Panc1 (cell line): ENCODE data around the gene CEBPB. TPM values are rescaled to one million over a fixed set of nuclear protein-coding genes. Genes with fewer than 3 reads are reported as not detected.
"Not testable (repeated sequence)": the region's sequence is repeated elsewhere in the genome, so short reads cannot be mapped to it uniquely, and the experiment has no call there.

Experiments
- ATAC-seq: fragments of 200-7000 bp; cut with Tn5 transposase; 2 replicates; pipeline ENCODE4 v1.9.1; 2020; ENCODE audit warnings: mild to moderate bottlenecking, moderate library complexity
- BruUV-seq: library from RNA; stranded (reverse); fragments of 400-500 nt; replicated peaks from 2 replicates; lab custom pipeline; 2021; lab: Mats Ljungman, UMichigan
- CTCF ChIA-PET: fragments of 300-600 bp; sonication (Branson Sonifier 250); formaldehyde crosslinking; loops from one replicate; lab custom pipeline; 2022; ENCODE audit warnings: antibody characterized with exemption; lab: Charles Lee
- POLR2A ChIA-PET: fragments of 300-600 bp; sonication (Branson Sonifier 250); formaldehyde crosslinking; loops from one replicate; lab custom pipeline; 2022; ENCODE audit warnings: antibody characterized with exemption; lab: Charles Lee
- DNase-seq: peaks from one replicate; pipeline ENCODE4 v3.0.0-alpha.2; 2010; ENCODE audit warnings: low read depth, low spot score
- H3K27ac ChIP-seq: 2 replicates; pipeline ENCODE4 v1.5.1; 2011; ENCODE audit warnings: mild to moderate bottlenecking, low read length, inconsistent platforms
- H3K27me3 ChIP-seq: fragments of 200-500 bp; sonication (Bioruptor generic); 2 replicates; pipeline ENCODE4 v1.6.0; 2014; ENCODE audit warnings: low read length, inconsistent platforms; ENCODE audit not compliant: control insufficient read depth, insufficient read depth
- H3K36me3 ChIP-seq: fragments of 200-500 bp; sonication (Bioruptor generic); 2 replicates; pipeline ENCODE4 v1.5.1; 2014; ENCODE audit warnings: inconsistent platforms, mild to moderate bottlenecking, low read length, moderate library complexity; ENCODE audit not compliant: control insufficient read depth, insufficient read depth
- H3K4me1 ChIP-seq: 2 replicates; pipeline ENCODE4 v1.5.1; 2011; ENCODE audit warnings: inconsistent platforms, mild to moderate bottlenecking, low read length, moderate library complexity; ENCODE audit not compliant: control insufficient read depth, insufficient read depth
- H3K4me3 ChIP-seq, 2 experiments: 2 replicates each; pipeline ENCODE4 v1.5.1; 2011 to 2012; ENCODE audit warnings: low read depth in 2 of 2, low read length in 2 of 2, mild to moderate bottlenecking in 2 of 2, inconsistent platforms in 1 of 2, moderate library complexity in 1 of 2
- H3K9me3 ChIP-seq: fragments of 200-500 bp; sonication (Bioruptor generic); 2 replicates; pipeline ENCODE4 v1.5.1; 2014; ENCODE audit warnings: low read depth, mild to moderate bottlenecking, inconsistent platforms, low read length, moderate library complexity; ENCODE audit not compliant: control insufficient read depth, insufficient read depth
- CTCF ChIP-seq: fragments of 450-650 bp; IDR thresholded peaks from 2 replicates; pipeline ENCODE4 v1.5.1; 2017; ENCODE audit warnings: mild to moderate bottlenecking
- POLR2AphosphoS5 ChIP-seq: IDR thresholded peaks from 2 replicates; pipeline ENCODE4 v1.6.1; 2012; ENCODE audit warnings: mild to moderate bottlenecking, low read depth, low read length, moderate library complexity
- REST ChIP-seq, 2 experiments: IDR thresholded peaks; 2 replicates each; pipeline ENCODE4 v1.6.1; 2011 to 2012; ENCODE audit warnings: low read depth in 2 of 2, control low read depth in 1 of 2, low read length in 1 of 2, mild to moderate bottlenecking in 1 of 2, moderate library complexity in 1 of 2; ENCODE audit not compliant: insufficient read depth in 1 of 2
- SIN3A ChIP-seq: IDR thresholded peaks from 2 replicates; pipeline ENCODE4 v1.6.1; 2012; ENCODE audit warnings: low read depth, mild to moderate bottlenecking, low read length, moderate library complexity, borderline replicate concordance; ENCODE audit not compliant: insufficient read depth
- TCF7L2 ChIP-seq: IDR thresholded peaks from 2 replicates; pipeline ENCODE4 v1.6.1; 2011; ENCODE audit warnings: mild to moderate bottlenecking, low read depth, low read length, inconsistent platforms
- in situ Hi-C: cut with HindIII; loops from 2 replicates; pipeline ENCODE4 v1.10.0; 2016; ENCODE audit warnings: low sequenced_read_pairs, low pct_unique_long_range_greater_than_20kb
- intact Hi-C: fragments of 100-400 bp; cut with micrococcal nuclease; formaldehyde crosslinking; loops from one replicate; pipeline ENCODE4 v1.10.0; 2022; ENCODE audit not compliant: unreplicated experiment
- total RNA-seq: library from RNA; stranded (reverse); gene quantifications from one replicate; pipeline ENCODE4 v1.2.1, GENCODE V29; 2021; ENCODE audit not compliant: unreplicated experiment

The CEBPB gene
- total RNA-seq, 1 experiment from 2014 or later, result 52.1 TPM

GRCh38 chr20:50207026-50207425, 16.4 kb downstream of the CEBPB start:
- in situ Hi-C loops (no loop called here), intact Hi-C loops (no loop called here)
- H3K36me3 ChIP-seq, result no peaks in the 10 kb centered on the region
- ChIA-PET POLR2A (interaction anchor here (0.6 kb wide), 1 partner anchor 11 kb away, joined by 8 read pairs; no protein-coding TSS in a partner anchor), CTCF (no interaction called here)
- no TSS peak for BruUV-seq
- H3K4me3 ChIP-seq, result no peak overlapping the region
- H3K27me3 ChIP-seq, result no peaks in the 10 kb centered on the region
- TF ChIP-seq POLR2AphosphoS5, result no peak
- TF ChIP-seq SIN3A, result no peak
- TF ChIP-seq TCF7L2, result no peak
- TF ChIP-seq CTCF, result no peak
- no peak for TF ChIP-seq REST (IDR thresholded peaks at IDR 0.05; ENCODE audit: insufficient read depth in 1 of 2, low read depth in 2 of 2, low read length in 1 of 2)
- no peak overlapping the region for H3K27ac ChIP-seq
- no peak for DNase-seq
- ATAC-seq, result no peak
- H3K9me3 ChIP-seq, result no peaks in the 10 kb centered on the region; the same call in 1 of the 2 replicates
- H3K4me1 ChIP-seq, result no peaks in the 10 kb centered on the region

- ChIA-PET CTCF (no interaction called here), POLR2A (no interaction called here)
- no peaks in the 10 kb centered on the region for H3K4me1 ChIP-seq
- no TSS peak for BruUV-seq
- TF ChIP-seq CTCF (no peak), POLR2AphosphoS5 (no peak), TCF7L2 (no peak), REST (IDR thresholded peaks at IDR 0.05; ENCODE audit: insufficient read depth in 1 of 2, low read depth in 2 of 2, low read length in 1 of 2) (no peak), SIN3A (no peak)
- in situ Hi-C loops (no loop called here), intact Hi-C loops (no loop called here)
- DNase-seq (no peak), ATAC-seq (no peak)
- H3K27ac ChIP-seq, result no peak overlapping the region
- H3K27me3 ChIP-seq, result no peaks in the 10 kb centered on the region
- no peaks in the 10 kb centered on the region for H3K36me3 ChIP-seq
- H3K4me3 ChIP-seq, result no peak overlapping the region
- no peaks in the 10 kb centered on the region; the same call in 1 of the 2 replicates for H3K9me3 ChIP-seq
Measured at GRCh38 chr20:50208085-50208491, 17.5 kb downstream of the CEBPB start.

- POLR2A ChIA-PET, result interaction anchor here (0.6 kb wide), 1 partner anchor 125 kb away, joined by 9 read pairs; no protein-coding TSS in a partner anchor
- ATAC-seq, H3K4me3 ChIP-seq, BruUV-seq, H3K36me3 ChIP-seq, H3K27me3 ChIP-seq, in situ Hi-C loops, H3K4me1 ChIP-seq, H3K9me3 ChIP-seq, DNase-seq, H3K27ac ChIP-seq, CTCF ChIA-PET, intact Hi-C loops: not testable (repeated sequence)
Measured at GRCh38 chr20:50208815-50209214, 18.2 kb downstream of the CEBPB start.
